GM10847 (cell line): ENCODE data around the gene SLC51B.

Experiments
- POLR2A ChIP-seq: IDR thresholded peaks from 2 replicates; pipeline ENCODE4 v1.6.1; 2011; ENCODE audit not compliant: insufficient read length; ENCODE audit errors: extremely low read depth

Gene SLC51B

GRCh38 chr15:65069779-65070546 lies 24.8 kb downstream of the SLC51B start:
- no peak for TF ChIP-seq POLR2A

GRCh38 chr15:65071381-65071811 lies 26.2 kb downstream of the SLC51B start:
- TF ChIP-seq POLR2A = no peak

- TF ChIP-seq POLR2A = no peak
These were observed 26.8 kb downstream of the SLC51B start for GRCh38 chr15:65072027-65072426.

GRCh38 chr15:65072617-65073016 lies 27.4 kb downstream of the SLC51B start:
- no peak for TF ChIP-seq POLR2A

- no peak for TF ChIP-seq POLR2A
These were observed 31.5 kb downstream of the SLC51B start, which contains the start of gene KBTBD13 for GRCh38 chr15:65076486-65077290. TSS of gene KBTBD13 (plus strand) at chr15:65076746. CDS start at chr15:65076816, 70 bp downstream.

GRCh38 chr15:65077291-65077980 lies 32.2 kb downstream of the SLC51B start:
- no peak for TF ChIP-seq POLR2A

- TF ChIP-seq POLR2A = no peak
These were observed 32.8 kb downstream of the SLC51B start for GRCh38 chr15:65077981-65078352.

- no peak for TF ChIP-seq POLR2A
These were observed 34.4 kb downstream of the SLC51B start for GRCh38 chr15:65079580-65079979.

GRCh38 chr15:65081270-65081669 lies 36.1 kb downstream of the SLC51B start:
- no peak for TF ChIP-seq POLR2A

GRCh38 chr15:65081758-65082157 lies 36.6 kb downstream of the SLC51B start:
- no peak for TF ChIP-seq POLR2A

GRCh38 chr15:65082303-65082953 lies 37.2 kb downstream of the SLC51B start:
- no peak for TF ChIP-seq POLR2A

- TF ChIP-seq POLR2A = no peak
These were observed 38.1 kb downstream of the SLC51B start for GRCh38 chr15:65083262-65083701.

- TF ChIP-seq POLR2A = no peak
These were observed 39.5 kb downstream of the SLC51B start for GRCh38 chr15:65084500-65085206.

GRCh38 chr15:65085207-65085753 lies 40.1 kb downstream of the SLC51B start:
- no peak for TF ChIP-seq POLR2A
